Fibroblast of the aortic adventitia (primary cell): Measurements from ENCODE around the gene MCU. TPM values are rescaled to one million over a fixed set of nuclear protein-coding genes. Genes with fewer than 3 reads are reported as not detected.
"Not testable (repeated sequence)": the region's sequence is repeated elsewhere in the genome, so short reads cannot be mapped to it uniquely, and the experiment has no call there.

Experiments used
- DNase-seq: peaks from one replicate; pipeline ENCODE4 v3.0.0-alpha.2; 2010; ENCODE audit warnings: low read depth
- H3K4me3 ChIP-seq: 2 replicates; pipeline ENCODE4 v1.5.1; 2011; ENCODE audit warnings: low read depth, mild to moderate bottlenecking, control low read depth, low read length, moderate library complexity
- CTCF ChIP-seq: IDR thresholded peaks from 2 replicates; pipeline ENCODE4 v1.5.1; 2011; ENCODE audit warnings: mild to moderate bottlenecking, low read length, control low read depth, inconsistent platforms; ENCODE audit not compliant: insufficient read depth
- total RNA-seq: library from RNA; depleted of rRNA; stranded (reverse); fragments of >200 nt; gene quantifications from 2 replicates; pipeline ENCODE4 v1.2.3, GENCODE V29; 2012; ENCODE audit warnings: low replicate concordance

The MCU gene, protein sequence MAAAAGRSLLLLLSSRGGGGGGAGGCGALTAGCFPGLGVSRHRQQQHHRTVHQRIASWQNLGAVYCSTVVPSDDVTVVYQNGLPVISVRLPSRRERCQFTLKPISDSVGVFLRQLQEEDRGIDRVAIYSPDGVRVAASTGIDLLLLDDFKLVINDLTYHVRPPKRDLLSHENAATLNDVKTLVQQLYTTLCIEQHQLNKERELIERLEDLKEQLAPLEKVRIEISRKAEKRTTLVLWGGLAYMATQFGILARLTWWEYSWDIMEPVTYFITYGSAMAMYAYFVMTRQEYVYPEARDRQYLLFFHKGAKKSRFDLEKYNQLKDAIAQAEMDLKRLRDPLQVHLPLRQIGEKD
- 27.0 and 32.5 TPM in 2 replicates for total RNA-seq

DNA sequence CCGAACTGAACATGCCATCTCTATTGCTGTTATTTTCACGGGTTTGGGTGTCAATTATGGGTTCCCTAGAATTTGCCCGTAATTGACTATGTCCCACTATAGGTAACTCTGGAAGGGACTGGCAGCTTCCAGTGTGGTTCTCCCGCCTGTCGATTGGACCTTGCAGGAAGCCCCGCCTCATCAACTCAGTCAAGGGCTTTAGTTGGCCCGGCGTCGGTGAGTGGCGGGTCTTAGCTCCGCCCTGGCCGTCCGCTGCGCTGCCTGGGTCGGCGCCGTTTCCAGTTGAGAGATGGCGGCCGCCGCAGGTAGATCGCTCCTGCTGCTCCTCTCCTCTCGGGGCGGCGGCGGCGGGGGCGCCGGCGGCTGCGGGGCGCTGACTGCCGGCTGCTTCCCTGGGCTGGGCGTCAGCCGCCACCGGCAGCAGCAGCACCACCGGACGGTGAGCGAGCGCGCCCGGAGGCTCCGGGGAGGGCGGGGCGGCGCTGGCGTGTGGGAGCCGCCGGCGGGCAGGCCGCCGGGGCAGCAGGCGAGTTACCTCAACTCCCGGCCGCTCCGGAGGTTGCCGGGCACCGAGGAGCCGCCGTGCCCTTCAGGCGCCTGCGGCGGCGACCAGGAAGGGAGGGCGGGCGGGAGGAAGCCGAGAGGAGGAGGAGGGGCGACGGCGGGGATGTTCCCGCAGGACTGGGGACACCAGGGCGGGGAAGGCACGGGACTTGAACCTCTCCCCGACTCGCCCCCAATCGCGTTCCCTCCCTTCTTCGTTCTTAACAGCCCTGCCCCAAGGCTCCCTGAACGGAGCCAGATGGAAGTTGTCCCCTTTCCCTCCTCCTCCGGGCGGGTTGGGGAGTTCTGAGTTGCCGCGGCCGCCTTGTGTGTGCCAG lies at the start of gene MCU:
Gene MCU (plus strand): TSS at position 281 of the 881 bp plus-strand sequence. CDS start 9 bp downstream, at position 290.
- peak; percentile 3 for TF ChIP-seq CTCF
- peak; percentile 92 for DNase-seq
- H3K4me3 ChIP-seq: peak within 1 kb of the TSS; percentile 90

DNA sequence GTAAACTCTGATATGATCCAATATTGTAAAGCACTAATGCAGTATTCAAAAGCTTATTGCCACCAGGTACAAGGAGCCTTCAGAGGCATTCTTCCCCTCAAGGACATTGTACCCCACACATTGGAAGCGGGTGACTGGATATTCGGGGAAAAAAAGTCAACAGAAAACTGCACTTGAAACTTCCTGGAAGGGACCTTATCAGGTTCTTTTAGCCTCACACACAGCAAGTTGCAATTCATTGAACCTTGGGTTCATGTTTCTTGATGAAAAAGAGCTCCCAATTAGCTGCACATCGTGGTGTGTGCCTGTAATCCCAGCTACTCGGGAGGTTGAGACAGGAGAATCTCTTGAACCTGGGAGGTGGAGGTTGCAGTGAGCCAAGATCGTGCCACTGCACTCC lies 49.6 kb upstream of the MCU start:
- no peak overlapping the region for H3K4me3 ChIP-seq
- no peak for TF ChIP-seq CTCF
- no peak for DNase-seq

DNA sequence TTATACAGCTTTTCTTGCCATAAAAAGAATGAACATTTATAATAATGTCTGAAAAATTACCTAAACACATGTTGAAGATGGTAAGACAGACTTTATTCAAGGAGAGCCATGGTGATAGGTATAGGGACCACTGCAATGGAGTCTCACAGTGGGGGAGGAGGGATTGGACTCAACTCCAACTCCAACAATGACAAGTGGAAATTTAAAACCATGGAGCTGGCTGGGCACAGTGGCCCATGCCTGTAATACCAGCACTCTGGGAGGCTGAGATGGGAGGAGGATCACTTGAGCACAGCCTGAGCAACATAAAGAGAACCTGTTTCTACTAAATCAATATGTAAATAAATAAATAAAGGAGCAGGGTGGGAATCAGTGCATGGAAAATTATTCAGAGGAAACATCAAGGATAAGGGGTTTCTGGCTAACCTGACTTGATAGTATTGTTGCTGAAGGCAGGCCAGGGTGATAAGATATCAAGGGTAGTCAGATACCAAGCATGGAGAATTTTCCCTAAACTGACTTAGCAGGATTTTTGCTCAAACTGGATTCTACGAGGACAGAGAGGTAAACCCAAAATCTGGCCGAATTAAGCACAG lies 46.6 kb upstream of the MCU start:
- no peak for TF ChIP-seq CTCF
- H3K4me3 ChIP-seq: no peak overlapping the region
- no peak for DNase-seq

DNA sequence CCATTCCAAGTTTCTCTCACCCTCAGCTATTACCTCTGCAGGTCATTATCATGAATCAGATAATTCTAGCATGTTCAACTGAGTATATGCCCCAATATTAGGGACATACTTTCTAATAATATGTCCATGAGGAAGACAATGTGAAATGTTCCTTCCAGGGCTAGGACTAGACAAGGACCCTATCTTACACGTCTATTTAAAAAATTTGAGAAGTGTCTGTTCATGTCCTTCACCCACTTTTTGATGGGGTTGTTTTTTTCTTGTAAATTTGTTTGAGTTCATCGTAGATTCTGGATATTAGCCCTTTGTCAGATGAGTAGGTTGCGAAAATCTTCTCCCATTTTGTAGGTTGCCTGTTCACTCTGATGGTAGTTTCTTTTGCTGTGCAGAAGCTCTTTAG lies 45.0 kb upstream of the MCU start:
- H3K4me3 ChIP-seq: not testable (repeated sequence)

GRCh38 chr10:72648301-72648700 lies 43.6 kb upstream of the MCU start:
- no peak overlapping the region for H3K4me3 ChIP-seq
- TF ChIP-seq CTCF: no peak
- no peak for DNase-seq

More for the DNA sequence above, 45.0 kb upstream of the MCU start:
- DNase-seq: not testable (repeated sequence)

DNA sequence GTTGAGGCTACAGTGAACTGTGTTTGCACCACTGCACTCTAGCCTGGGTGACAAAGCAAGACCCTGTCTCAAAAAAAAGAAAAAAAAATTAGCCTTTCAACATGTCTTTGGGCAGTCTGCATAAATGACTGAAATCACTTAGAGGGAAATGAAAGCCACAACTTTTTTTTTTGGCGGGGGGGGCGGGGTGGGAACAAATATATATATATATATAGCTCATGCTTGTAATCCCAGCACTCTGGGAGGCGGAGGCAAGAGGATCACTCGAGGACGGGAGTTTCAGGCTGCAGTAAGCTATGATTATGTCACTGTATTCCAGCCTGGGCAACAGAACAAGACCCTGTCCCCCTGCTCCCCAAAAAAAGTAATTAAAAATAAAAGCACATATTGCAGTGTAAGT lies 42.7 kb upstream of the MCU start:
- no peak for TF ChIP-seq CTCF
- no peak for DNase-seq
- H3K4me3 ChIP-seq: no peak overlapping the region
